ENCODE results near the gene SDF4.

The SDF4 gene

GRCh38 chr1:1210726-1211540 is 20.9 kb downstream of the SDF4 start:
- no peak for DNase-seq

GRCh38 chr1:1208713-1209433 is 22.9 kb downstream of the SDF4 start:
- no peak for DNase-seq

- DNase-seq, result no peak
Observed at GRCh38 chr1:1207571-1207892, 24.3 kb downstream of the SDF4 start.

- DNase-seq, result no peak
Observed at GRCh38 chr1:1206966-1207531, 24.8 kb downstream of the SDF4 start.

- DNase-seq, result peak; percentile 18
Observed at GRCh38 chr1:1206376-1206965, 25.3 kb downstream of the SDF4 start, which contains the start of gene TNFRSF18. TSS of gene TNFRSF18 (minus strand) at chr1:1206592. CDS start at chr1:1206571, 21 bp downstream.

GRCh38 chr1:1205769-1206375 is 25.9 kb downstream of the SDF4 start:
- DNase-seq, result no peak

- DNase-seq, result no peak
Observed at GRCh38 chr1:1204998-1205768, 26.6 kb downstream of the SDF4 start.

GRCh38 chr1:1204425-1204920 is 27.3 kb downstream of the SDF4 start:
- DNase-seq, result no peak

GRCh38 chr1:1203561-1204424 is 28.0 kb downstream of the SDF4 start:
- DNase-seq, result no peak

- no peak for DNase-seq
Observed at GRCh38 chr1:1202831-1203560, 28.8 kb downstream of the SDF4 start.

- DNase-seq, result no peak
Observed at GRCh38 chr1:1200876-1201810, 30.7 kb downstream of the SDF4 start.

GRCh38 chr1:1199961-1200875 is 31.6 kb downstream of the SDF4 start:
- no peak for DNase-seq

- DNase-seq, result no peak
Observed at GRCh38 chr1:1199141-1199960, 32.5 kb downstream of the SDF4 start.

GRCh38 chr1:1198423-1199140 is 33.2 kb downstream of the SDF4 start:
- no peak for DNase-seq

GRCh38 chr1:1197551-1198422 is 34.0 kb downstream of the SDF4 start:
- no peak for DNase-seq

GRCh38 chr1:1197188-1197500 is 34.7 kb downstream of the SDF4 start:
- no peak for DNase-seq

Data from NCI-H526 treated with DMSO at 0.1 percent for 48 hours (cell line).